ENCODE measurements around the gene TMPRSS11B.
"Not testable (repeated sequence)": the region's sequence is repeated elsewhere in the genome, so short reads cannot be mapped to it uniquely, and the experiment has no call there.

Gene TMPRSS11B

DNA sequence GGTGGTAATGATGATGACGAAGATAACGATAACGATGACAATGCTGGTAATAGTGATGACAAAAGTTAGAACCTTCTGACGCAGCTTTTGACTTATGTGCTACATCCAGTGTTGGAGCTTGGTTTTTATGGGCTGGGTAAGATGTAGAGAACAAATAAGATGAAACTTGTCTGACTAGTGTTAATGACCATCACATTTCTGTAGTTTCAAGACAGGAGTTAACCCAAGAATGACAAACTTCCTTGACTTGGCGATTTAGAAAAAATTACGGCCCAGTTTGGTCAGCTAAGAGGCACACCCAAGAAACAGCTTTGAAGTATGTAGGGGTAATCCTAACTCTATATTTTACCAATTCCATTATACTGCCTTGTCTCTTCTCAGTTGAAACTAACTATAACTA lies at the start of gene TMPRSS11B:
TMPRSS11B (minus strand) TSS at position 101 of the 400 bp plus-strand sequence. CDS start 136 bp downstream, outside the sequence.
- no peak for DNase-seq (ENCODE audit: extremely low spot score)
- ChIA-PET CTCF (no interaction called here), POLR2A (no interaction called here)
- no peak for TF ChIP-seq CTCF (IDR thresholded peaks at IDR 0.05; ENCODE audit: control extremely low read depth, extremely low read depth, low read depth, missing control alignments)

DNA sequence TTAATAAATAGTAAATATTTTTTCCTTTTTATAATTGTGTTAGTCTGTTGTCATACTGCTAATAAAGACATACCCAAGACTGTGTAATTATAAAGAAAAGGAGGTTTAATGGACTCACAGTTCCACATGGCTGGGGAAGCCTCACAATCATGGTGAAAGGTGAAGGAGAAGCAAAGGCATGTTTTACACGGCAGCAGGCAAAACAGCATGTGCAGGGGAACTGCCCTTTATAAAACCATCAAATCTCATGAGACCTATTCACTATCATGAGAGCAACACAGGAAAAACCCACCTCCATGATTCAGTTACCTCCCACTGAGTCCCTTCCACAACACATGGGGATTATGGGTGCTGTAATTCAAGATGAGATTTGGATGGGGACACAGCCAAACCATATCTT lies 45.8 kb upstream of the TMPRSS11B start:
- ChIA-PET CTCF (no interaction called here), POLR2A (no interaction called here)
- no peak for DNase-seq (ENCODE audit: extremely low spot score)
- no peak for TF ChIP-seq CTCF (IDR thresholded peaks at IDR 0.05; ENCODE audit: control extremely low read depth, extremely low read depth, low read depth, missing control alignments)

DNA sequence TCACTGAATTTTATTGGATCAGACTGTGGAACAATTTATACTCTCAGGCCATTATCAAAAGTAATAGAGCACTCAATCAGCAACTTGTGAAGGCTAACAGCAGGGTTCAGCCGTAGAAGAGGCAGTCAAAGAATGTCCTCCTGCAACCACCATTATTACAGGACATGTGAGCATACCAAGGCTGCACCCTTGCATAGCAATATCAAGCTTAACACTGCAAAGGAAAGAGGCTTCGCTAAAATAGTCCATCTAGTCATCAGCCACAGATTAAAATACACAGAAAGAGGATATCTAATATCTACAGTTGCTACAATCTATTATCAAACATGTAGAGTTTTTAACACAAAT lies 42.9 kb upstream of the TMPRSS11B start:
- POLR2A ChIA-PET = no interaction called here
- CTCF ChIA-PET = interaction anchor here (0.6 kb wide), 1 partner anchor 16 kb away, joined by 3 read pairs; no protein-coding TSS in a partner anchor
- no peak for TF ChIP-seq CTCF (IDR thresholded peaks at IDR 0.05; ENCODE audit: control extremely low read depth, extremely low read depth, low read depth, missing control alignments)
- no peak for DNase-seq (ENCODE audit: extremely low spot score)

DNA sequence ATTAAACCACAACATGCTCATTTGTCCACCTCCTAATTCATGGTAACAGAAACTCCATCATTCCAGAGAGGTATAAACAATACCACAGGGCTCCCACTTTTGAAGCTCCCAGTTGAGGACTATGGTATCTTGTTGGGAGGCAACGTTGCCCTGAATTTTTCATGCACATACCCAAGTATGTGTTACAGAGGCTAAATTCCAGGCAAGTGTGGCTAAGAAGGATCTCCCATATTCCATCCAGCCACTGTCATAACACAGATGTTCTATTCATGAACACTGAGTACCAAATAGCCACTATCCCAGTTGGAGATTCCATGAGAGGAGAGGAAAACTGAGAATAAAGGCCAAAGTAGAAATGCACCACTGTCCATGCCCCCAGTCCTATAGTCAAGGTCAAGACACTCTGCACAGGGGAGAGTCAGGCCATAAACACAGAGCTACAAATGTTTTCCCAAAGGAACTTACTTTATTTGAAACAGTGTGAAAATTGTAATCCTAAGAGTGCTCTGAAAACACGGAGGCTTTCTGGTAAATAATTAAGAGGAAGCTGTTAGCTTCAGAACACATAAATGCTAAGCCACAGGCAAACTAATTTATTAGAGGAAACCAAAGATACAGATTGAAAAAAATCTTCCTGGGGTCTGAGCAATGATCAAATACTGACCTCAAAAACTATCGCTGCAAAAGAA lies 42.4 kb upstream of the TMPRSS11B start:
- no peak for TF ChIP-seq CTCF (IDR thresholded peaks at IDR 0.05; ENCODE audit: control extremely low read depth, extremely low read depth, low read depth, missing control alignments)
- DNase-seq (ENCODE audit: extremely low spot score) = no peak
- CTCF ChIA-PET = interaction anchor here (0.6 to 0.8 kb wide), 2 partner anchors 11 to 16 kb away, joined by 3 read pairs; no protein-coding TSS in a partner anchor
- POLR2A ChIA-PET = no interaction called here

GRCh38 chr4:68283714-68284113 lies 38.2 kb upstream of the TMPRSS11B start:
- no peak for TF ChIP-seq CTCF (IDR thresholded peaks at IDR 0.05; ENCODE audit: control extremely low read depth, extremely low read depth, low read depth, missing control alignments)
- CTCF ChIA-PET = interaction anchor here (1.0 kb wide), 1 partner anchor 11 kb away, joined by 3 read pairs; no protein-coding TSS in a partner anchor
- no peak for DNase-seq (ENCODE audit: extremely low spot score)
- POLR2A ChIA-PET = no interaction called here

DNA sequence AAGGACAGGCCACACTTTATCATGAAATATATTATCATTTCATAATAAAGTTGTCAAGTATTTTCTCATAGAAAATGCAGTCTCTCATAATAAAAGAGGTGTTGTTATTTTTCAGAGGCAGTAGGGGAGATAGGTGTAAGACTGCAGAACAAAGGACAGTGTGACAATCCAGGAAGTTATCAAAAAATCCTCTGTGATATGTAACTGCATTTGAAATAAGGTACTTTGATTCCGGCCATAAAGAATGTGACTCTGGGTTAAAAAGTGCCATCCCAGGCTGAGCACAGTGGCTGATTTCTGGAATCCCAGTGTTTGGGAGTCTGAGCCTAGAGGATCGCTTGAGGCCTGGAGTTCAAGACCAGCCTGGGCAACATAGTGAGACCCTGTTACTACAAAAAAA lies 37.6 kb upstream of the TMPRSS11B start:
- POLR2A ChIA-PET = no interaction called here
- CTCF ChIA-PET = no interaction called here
- TF ChIP-seq CTCF (IDR thresholded peaks at IDR 0.05; ENCODE audit: control extremely low read depth, extremely low read depth, low read depth, missing control alignments) = no peak
- DNase-seq (ENCODE audit: extremely low spot score) = no peak

DNA sequence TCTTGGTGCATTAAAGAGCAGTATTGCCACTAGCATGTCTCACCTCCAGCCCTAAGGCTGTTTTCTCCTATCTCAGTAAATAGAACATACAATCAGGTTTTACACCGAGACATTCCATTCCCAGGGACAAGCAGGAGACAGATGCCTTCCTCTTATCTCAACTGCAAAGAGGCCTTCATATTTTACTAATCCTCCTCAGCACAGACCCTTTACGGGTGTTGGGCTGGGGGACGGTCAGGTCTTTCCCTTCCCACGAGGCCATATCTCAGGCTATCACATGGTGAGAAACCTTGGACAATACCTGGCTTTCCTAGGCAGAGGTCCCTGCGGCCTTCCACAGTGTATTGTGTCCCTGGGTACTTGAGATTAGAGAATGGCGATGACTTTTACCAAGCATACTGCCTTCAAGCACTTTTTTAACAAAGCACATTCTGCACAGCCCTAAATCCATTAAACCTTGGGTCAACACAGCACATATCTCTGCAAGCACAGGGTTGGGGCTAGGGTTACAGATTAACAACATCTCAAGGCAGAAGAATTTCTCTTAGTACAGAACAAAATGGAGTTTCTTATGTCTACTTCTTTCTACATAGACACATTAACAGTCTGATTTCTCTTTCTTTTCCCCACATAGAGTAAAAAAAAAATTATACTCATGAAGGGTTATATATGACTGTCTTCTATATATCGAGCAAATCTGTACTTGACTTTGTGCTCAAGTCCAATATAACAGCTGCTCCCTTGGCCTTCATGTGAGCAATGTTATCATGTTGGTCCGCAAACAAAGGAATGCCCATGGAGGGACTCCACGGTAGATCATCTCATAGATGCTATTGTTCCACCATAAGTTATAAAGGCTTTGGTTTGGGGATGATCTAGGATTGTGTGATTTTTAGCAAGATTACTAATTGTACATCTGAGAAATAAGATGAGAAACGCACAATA lies 36.6 kb upstream of the TMPRSS11B start:
- POLR2A ChIA-PET; CTCF ChIA-PET; DNase-seq (ENCODE audit: extremely low spot score): not testable (repeated sequence)

All from GM10248 (cell line).